ENCODE data around the gene SEMA6B.

DNA sequence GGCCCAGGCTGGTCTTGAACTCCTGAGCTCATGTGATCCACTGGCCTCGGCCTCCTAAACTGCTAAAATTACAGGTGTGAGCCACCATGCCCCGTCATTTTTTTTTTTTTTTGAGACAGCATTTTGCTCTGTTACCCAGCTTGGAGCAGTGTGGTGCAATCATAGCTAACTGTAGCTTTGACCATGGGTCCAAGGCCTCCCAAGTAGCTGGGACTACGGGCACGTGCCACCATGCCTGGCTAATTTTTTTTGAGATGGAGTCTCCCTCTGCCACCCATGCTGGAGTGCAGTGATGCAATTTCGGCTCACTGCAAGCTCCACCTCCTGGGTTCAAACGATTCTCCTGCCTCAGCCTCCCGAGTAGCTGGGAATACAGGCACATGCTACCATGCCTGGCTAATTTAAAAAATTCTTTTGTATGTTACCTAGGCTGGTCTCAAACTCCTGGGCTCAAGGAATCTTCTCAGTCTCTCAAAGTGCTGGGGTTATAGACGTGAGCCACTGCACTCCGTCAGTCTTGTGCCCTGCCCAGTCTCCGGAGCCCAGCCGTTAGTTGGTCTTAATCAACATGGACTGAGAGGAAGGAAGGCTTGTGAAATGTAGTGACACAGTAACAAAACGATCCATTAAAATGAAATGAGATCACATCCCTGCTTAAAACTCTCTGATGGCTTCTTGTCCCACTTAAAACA is 18.2 kb downstream of the SEMA6B start:
- no peak for TF ChIP-seq POLR2A (IDR thresholded peaks at IDR 0.05; ENCODE audit: low read length)
- no peak for TF ChIP-seq GATA1 (IDR thresholded peaks at IDR 0.05; ENCODE audit: low read depth, low read length)
